DOHH2 (cell line): ENCODE results near the gene FAHD2B.
"Not testable (repeated sequence)": the region's sequence is repeated elsewhere in the genome, so short reads cannot be mapped to it uniquely, and the experiment has no call there.

ENCODE experiments used
- EZH2phosphoT487 ChIP-seq: fragments of 200-600 bp; sonication (generic); IDR thresholded peaks from 2 replicates; pipeline ENCODE4 v1.6.1; 2017; ENCODE audit warnings: borderline replicate concordance, mild to moderate bottlenecking, antibody characterized with exemption, low read length, moderate library complexity, mixed read lengths
- TF ChIP-seq, protein P1 (sequence below): fragments of 200-600 bp; sonication (generic); IDR thresholded peaks from one replicate; pipeline ENCODE4 v1.5.1; 2014; ENCODE audit warnings: antibody characterized with exemption, mild to moderate bottlenecking, low read depth, low read length; ENCODE audit not compliant: poor library complexity, severe bottlenecking

DNA sequence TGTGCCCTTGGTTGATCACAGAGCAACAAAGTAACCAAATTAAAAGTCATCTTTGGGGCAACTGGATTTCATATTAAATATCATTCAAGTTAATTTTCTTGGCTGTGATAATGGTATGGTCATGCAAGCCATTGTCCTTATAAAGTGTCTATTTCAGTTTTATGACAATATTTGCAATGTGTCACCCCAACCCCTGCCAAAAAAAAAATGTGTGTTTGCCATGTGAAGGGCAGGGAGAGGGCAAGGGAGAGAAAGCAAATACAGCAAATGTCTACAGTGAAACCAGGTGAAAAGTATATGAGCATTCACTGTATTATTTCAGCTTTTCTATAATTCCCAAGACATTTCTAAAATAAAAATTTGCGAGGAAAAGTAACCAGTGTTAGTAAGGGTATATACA lies 6.0 kb downstream of the FAHD2B start:
- TF ChIP-seq, protein P1, sequence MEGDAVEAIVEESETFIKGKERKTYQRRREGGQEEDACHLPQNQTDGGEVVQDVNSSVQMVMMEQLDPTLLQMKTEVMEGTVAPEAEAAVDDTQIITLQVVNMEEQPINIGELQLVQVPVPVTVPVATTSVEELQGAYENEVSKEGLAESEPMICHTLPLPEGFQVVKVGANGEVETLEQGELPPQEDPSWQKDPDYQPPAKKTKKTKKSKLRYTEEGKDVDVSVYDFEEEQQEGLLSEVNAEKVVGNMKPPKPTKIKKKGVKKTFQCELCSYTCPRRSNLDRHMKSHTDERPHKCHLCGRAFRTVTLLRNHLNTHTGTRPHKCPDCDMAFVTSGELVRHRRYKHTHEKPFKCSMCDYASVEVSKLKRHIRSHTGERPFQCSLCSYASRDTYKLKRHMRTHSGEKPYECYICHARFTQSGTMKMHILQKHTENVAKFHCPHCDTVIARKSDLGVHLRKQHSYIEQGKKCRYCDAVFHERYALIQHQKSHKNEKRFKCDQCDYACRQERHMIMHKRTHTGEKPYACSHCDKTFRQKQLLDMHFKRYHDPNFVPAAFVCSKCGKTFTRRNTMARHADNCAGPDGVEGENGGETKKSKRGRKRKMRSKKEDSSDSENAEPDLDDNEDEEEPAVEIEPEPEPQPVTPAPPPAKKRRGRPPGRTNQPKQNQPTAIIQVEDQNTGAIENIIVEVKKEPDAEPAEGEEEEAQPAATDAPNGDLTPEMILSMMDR, result not testable (repeated sequence)
- not testable (repeated sequence) for TF ChIP-seq EZH2phosphoT487
